Measurements from ENCODE around the gene ZNF830. TPM values are rescaled to one million over a fixed set of nuclear protein-coding genes. Genes with fewer than 3 reads are reported as not detected.
A peak's percentile ranks its signal among the peaks of the same experiment; 100 is the strongest.

The ZNF830 gene
- total RNA-seq, 1 experiment from 2014 or later = 11.1 TPM

DNA sequence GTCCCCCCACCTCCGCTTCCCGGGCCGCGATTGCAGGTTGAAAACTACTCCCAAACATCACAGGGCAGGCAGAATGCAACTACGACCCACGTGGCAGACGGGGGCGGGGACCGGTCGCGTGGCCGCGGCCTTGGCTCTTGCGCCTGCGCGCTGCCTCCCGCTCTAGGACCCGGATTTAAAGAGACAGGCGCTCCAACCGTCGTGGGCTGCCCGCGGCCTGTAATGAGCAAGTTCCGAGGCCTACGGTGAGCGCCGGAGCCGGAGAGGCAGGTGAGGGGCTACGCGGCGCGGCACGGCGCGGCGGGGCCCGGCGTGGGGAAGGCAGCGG, 19.0 kb downstream of the ZNF830 start, which contains the start of gene LIG3:
TSS of gene LIG3 (plus strand) at position 160 of the 328 bp plus-strand sequence. CDS start 2,494 bp downstream, outside the sequence.
- H3K4me3 ChIP-seq (replicated peaks in 1 of 2; ENCODE audit: low read depth in 1 of 2, low read length in 2 of 2) = peak within 1 kb of the TSS; percentile 68 to 80
- H3K27ac ChIP-seq (ENCODE audit: low read depth, low read length) = peak within 1 kb of the TSS; percentile 87
- POLR2A ChIA-PET = interaction anchor here (1.4 to 1.8 kb wide), 2 partner anchors 12 to 14 kb away, joined by 4 to 5 read pairs; no protein-coding TSS in a partner anchor
- H3K9ac ChIP-seq (ENCODE audit: low read length) = peak within 1 kb of the TSS; percentile 93
- H3K36me3 ChIP-seq (ENCODE audit: control insufficient read depth in 1 of 2, insufficient read depth in 2 of 2, low read length in 2 of 2) = peaks cover 0 to 2% of the 10 kb centered on the region in 2 experiments; a peak in 1 of 4 replicates
- no peaks in the 10 kb centered on the region for H4K20me1 ChIP-seq (ENCODE audit: insufficient read depth)
- no peaks in the 10 kb centered on the region for H3K27me3 ChIP-seq (ENCODE audit: insufficient read depth, low read length)
- intact Hi-C loops (cut with micrococcal nuclease) = loop anchor here (5.0 kb wide), 2 partner anchors 137 to 262 kb away; partner anchors contain the start of genes RAD51D and SLFN5
- peaks cover 30% of the 10 kb centered on the region for H3K79me2 ChIP-seq (ENCODE audit: insufficient read depth, low read length)
- H3K9me2 ChIP-seq (ENCODE audit: insufficient read depth) = no peaks in the 10 kb centered on the region
- TF ChIP-seq, protein P1, sequence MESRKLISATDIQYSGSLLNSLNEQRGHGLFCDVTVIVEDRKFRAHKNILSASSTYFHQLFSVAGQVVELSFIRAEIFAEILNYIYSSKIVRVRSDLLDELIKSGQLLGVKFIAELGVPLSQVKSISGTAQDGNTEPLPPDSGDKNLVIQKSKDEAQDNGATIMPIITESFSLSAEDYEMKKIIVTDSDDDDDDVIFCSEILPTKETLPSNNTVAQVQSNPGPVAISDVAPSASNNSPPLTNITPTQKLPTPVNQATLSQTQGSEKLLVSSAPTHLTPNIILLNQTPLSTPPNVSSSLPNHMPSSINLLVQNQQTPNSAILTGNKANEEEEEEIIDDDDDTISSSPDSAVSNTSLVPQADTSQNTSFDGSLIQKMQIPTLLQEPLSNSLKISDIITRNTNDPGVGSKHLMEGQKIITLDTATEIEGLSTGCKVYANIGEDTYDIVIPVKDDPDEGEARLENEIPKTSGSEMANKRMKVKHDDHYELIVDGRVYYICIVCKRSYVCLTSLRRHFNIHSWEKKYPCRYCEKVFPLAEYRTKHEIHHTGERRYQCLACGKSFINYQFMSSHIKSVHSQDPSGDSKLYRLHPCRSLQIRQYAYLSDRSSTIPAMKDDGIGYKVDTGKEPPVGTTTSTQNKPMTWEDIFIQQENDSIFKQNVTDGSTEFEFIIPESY (IDR thresholded peaks at IDR 0.05; ENCODE audit: extremely low read depth, insufficient replicate concordance, low read length) = no peak
- TF ChIP-seq ZNF274 (IDR thresholded peaks at IDR 0.05; ENCODE audit: low read depth, low read length) = no peak
- TF ChIP-seq FOSL1 (IDR thresholded peaks at IDR 0.05; ENCODE audit: low read depth) = no peak
- TF ChIP-seq TCF7L2 (IDR thresholded peaks at IDR 0.05; ENCODE audit: borderline replicate concordance, extremely low read depth, insufficient read depth, insufficient read length) = peak; percentile 62
- peak; percentile 78 for TF ChIP-seq POLR2A (IDR thresholded peaks at IDR 0.05; ENCODE audit: borderline replicate concordance, extremely low read depth, insufficient read depth, insufficient read length)
- TF ChIP-seq SP1 (IDR thresholded peaks at IDR 0.05; ENCODE audit: low read depth) = no peak
- TF ChIP-seq ZFX (IDR thresholded peaks at IDR 0.05) = no peak
- TF ChIP-seq, protein P2, sequence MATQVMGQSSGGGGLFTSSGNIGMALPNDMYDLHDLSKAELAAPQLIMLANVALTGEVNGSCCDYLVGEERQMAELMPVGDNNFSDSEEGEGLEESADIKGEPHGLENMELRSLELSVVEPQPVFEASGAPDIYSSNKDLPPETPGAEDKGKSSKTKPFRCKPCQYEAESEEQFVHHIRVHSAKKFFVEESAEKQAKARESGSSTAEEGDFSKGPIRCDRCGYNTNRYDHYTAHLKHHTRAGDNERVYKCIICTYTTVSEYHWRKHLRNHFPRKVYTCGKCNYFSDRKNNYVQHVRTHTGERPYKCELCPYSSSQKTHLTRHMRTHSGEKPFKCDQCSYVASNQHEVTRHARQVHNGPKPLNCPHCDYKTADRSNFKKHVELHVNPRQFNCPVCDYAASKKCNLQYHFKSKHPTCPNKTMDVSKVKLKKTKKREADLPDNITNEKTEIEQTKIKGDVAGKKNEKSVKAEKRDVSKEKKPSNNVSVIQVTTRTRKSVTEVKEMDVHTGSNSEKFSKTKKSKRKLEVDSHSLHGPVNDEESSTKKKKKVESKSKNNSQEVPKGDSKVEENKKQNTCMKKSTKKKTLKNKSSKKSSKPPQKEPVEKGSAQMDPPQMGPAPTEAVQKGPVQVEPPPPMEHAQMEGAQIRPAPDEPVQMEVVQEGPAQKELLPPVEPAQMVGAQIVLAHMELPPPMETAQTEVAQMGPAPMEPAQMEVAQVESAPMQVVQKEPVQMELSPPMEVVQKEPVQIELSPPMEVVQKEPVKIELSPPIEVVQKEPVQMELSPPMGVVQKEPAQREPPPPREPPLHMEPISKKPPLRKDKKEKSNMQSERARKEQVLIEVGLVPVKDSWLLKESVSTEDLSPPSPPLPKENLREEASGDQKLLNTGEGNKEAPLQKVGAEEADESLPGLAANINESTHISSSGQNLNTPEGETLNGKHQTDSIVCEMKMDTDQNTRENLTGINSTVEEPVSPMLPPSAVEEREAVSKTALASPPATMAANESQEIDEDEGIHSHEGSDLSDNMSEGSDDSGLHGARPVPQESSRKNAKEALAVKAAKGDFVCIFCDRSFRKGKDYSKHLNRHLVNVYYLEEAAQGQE (IDR thresholded peaks at IDR 0.05; ENCODE audit: low read depth) = no peak
- TF ChIP-seq, protein P3, sequence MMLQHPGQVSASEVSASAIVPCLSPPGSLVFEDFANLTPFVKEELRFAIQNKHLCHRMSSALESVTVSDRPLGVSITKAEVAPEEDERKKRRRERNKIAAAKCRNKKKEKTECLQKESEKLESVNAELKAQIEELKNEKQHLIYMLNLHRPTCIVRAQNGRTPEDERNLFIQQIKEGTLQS (IDR thresholded peaks at IDR 0.05) = no peak
- no peak for TF ChIP-seq ELF1 (IDR thresholded peaks at IDR 0.05; ENCODE audit: borderline replicate concordance, low read depth)
- TF ChIP-seq EZH2phosphoT487 (IDR thresholded peaks at IDR 0.05; ENCODE audit: borderline replicate concordance) = no peak
- TF ChIP-seq SIN3A (IDR thresholded peaks at IDR 0.05; ENCODE audit: low read depth) = peak; percentile 95
- TF ChIP-seq POLR2AphosphoS5 (IDR thresholded peaks at IDR 0.05; ENCODE audit: low read depth, low read length) = peak; percentile 62
- no peak for TF ChIP-seq SRF (IDR thresholded peaks at IDR 0.05; ENCODE audit: low read depth)
- TF ChIP-seq, protein P4, sequence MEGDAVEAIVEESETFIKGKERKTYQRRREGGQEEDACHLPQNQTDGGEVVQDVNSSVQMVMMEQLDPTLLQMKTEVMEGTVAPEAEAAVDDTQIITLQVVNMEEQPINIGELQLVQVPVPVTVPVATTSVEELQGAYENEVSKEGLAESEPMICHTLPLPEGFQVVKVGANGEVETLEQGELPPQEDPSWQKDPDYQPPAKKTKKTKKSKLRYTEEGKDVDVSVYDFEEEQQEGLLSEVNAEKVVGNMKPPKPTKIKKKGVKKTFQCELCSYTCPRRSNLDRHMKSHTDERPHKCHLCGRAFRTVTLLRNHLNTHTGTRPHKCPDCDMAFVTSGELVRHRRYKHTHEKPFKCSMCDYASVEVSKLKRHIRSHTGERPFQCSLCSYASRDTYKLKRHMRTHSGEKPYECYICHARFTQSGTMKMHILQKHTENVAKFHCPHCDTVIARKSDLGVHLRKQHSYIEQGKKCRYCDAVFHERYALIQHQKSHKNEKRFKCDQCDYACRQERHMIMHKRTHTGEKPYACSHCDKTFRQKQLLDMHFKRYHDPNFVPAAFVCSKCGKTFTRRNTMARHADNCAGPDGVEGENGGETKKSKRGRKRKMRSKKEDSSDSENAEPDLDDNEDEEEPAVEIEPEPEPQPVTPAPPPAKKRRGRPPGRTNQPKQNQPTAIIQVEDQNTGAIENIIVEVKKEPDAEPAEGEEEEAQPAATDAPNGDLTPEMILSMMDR (IDR thresholded peaks at IDR 0.05 in 2 of 3, conservative IDR thresholded peaks at IDR 0.05 in 1 of 3; ENCODE audit: borderline replicate concordance in 1 of 3, insufficient read depth in 1 of 3, low read depth in 2 of 3, low read length in 2 of 3) = no peak
- no peak for TF ChIP-seq RAD21 (IDR thresholded peaks at IDR 0.05; ENCODE audit: low read depth)
- no peak for TF ChIP-seq CEBPB (IDR thresholded peaks at IDR 0.05; ENCODE audit: low read depth)
- TF ChIP-seq EGR1 (IDR thresholded peaks at IDR 0.05; ENCODE audit: low read depth) = peak; percentile 79
- TF ChIP-seq, protein P5, sequence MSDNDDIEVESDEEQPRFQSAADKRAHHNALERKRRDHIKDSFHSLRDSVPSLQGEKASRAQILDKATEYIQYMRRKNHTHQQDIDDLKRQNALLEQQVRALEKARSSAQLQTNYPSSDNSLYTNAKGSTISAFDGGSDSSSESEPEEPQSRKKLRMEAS (IDR thresholded peaks at IDR 0.05) = peak; percentile 99
- ATAC-seq = peak; percentile 80
- no TSS peak for BruUV-seq (replicated peaks)
- H2AFZ ChIP-seq (ENCODE audit: low read depth, low read length, poor library complexity, severe bottlenecking) = peak within 1 kb of the TSS; percentile 67
- CTCF ChIA-PET = interaction anchor here (1.2 to 1.4 kb wide), 2 partner anchors 438 to 784 kb away, joined by 3 read pairs; no protein-coding TSS in a partner anchor
- H3K9me3 ChIP-seq (ENCODE audit: control insufficient read depth in 1 of 2, insufficient read depth in 1 of 2, low read depth in 1 of 2, low read length in 2 of 2) = no peaks in the 10 kb centered on the region
- peak; percentile 86 for DNase-seq (ENCODE audit: low read depth, low spot score)
- H3K4me1 ChIP-seq (ENCODE audit: control insufficient read depth in 1 of 2, insufficient read depth in 2 of 2, low read length in 2 of 2) = peaks cover 9 to 19% of the 10 kb centered on the region in 2 experiments; a peak in 3 of 4 replicates
- peak within 1 kb of the TSS; percentile 90 for H3K4me2 ChIP-seq (ENCODE audit: low read length)
- RAD21 ChIA-PET (ENCODE audit: low non-redundant PET in 1 of 2, low total read pairs in 2 of 2, uncharacterized antibody in 2 of 2, unreplicated experiment in 2 of 2) = no interaction called here
